CD14-positive monocyte (primary cell): ENCODE data around the gene SLCO2A1. TPM values are rescaled to one million over a fixed set of nuclear protein-coding genes. Genes with fewer than 3 reads are reported as not detected.

ENCODE experiments used
- DNase-seq, 3 donors: peaks; one replicate each; pipeline ENCODE4 v3.0.0-alpha.2; 2011 to 2022
- H2AFZ ChIP-seq: 2 replicates; pipeline ENCODE4 v1.6.0; 2012; ENCODE audit warnings: mild to moderate bottlenecking, low read depth, low read length, inconsistent platforms; ENCODE audit not compliant: insufficient read depth, poor library complexity, severe bottlenecking
- H3K27ac ChIP-seq, 2 donors: 1 replicate in 1 of 2; 2 replicates in 1 of 2; pipeline ENCODE4 v1.5.1; 2012 to 2013; ENCODE audit warnings: low read length in 2 of 2, control low read depth in 1 of 2, inconsistent platforms in 1 of 2, low read depth in 1 of 2, mild to moderate bottlenecking in 1 of 2
- H3K27me3 ChIP-seq, 2 donors: one replicate each; pipeline versions ENCODE4 v1.6.0 to v1.6.1; 2011 to 2013; ENCODE audit warnings: low read length in 2 of 2; ENCODE audit not compliant: control insufficient read depth in 2 of 2, insufficient read depth in 2 of 2
- H3K36me3 ChIP-seq, 2 donors: replicated peaks in 1 of 2; 1 replicate in 1 of 2; 2 replicates in 1 of 2; pipeline versions ENCODE4 v1.5.1 to v1.6.1; 2012 to 2013; ENCODE audit warnings: low read length in 2 of 2, control low read depth in 1 of 2, inconsistent platforms in 1 of 2, mild to moderate bottlenecking in 1 of 2; ENCODE audit not compliant: insufficient read depth in 2 of 2, control insufficient read depth in 1 of 2
- H3K4me1 ChIP-seq, 2 donors: 1 replicate in 1 of 2; 2 replicates in 1 of 2; pipeline versions ENCODE4 v1.5.1 to v1.6.1; 2012 to 2013; ENCODE audit warnings: low read length in 2 of 2, control low read depth in 1 of 2, inconsistent platforms in 1 of 2, mild to moderate bottlenecking in 1 of 2, moderate library complexity in 1 of 2; ENCODE audit not compliant: insufficient read depth in 2 of 2, control insufficient read depth in 1 of 2
- H3K4me2 ChIP-seq: replicated peaks from 2 replicates; pipeline ENCODE3; 2012; ENCODE audit warnings: low read length, moderate library complexity, mild to moderate bottlenecking; ENCODE audit not compliant: poor library complexity, severe bottlenecking; ENCODE audit errors: extremely low read depth
- H3K4me3 ChIP-seq, 3 experiments: fragments of 200-600 bp in 1 of 3; sonication (generic) in 1 of 3; replicated peaks in 1 of 3; 1 replicate in 2 of 3; 2 replicates in 1 of 3; pipeline ENCODE4 v1.5.1; 2011 to 2013; ENCODE audit warnings: low read length in 3 of 3, mild to moderate bottlenecking in 3 of 3, control low read depth in 2 of 3, low read depth in 2 of 3, inconsistent platforms in 1 of 3, moderate library complexity in 1 of 3
- H3K79me2 ChIP-seq: 2 replicates; pipeline ENCODE4 v1.6.0; 2012; ENCODE audit warnings: mild to moderate bottlenecking, control low read depth, inconsistent platforms, low read length, moderate library complexity; ENCODE audit not compliant: insufficient read depth
- H3K9ac ChIP-seq: 2 replicates; pipeline ENCODE4 v1.6.0; 2017; ENCODE audit warnings: low read length, mild to moderate bottlenecking; ENCODE audit not compliant: insufficient read depth, poor library complexity, severe bottlenecking
- H3K9me3 ChIP-seq, 2 donors: replicated peaks in 1 of 2; 1 replicate in 1 of 2; 2 replicates in 1 of 2; pipeline versions ENCODE4 v1.5.1 to v1.6.1; 2012 to 2013; ENCODE audit warnings: low read length in 2 of 2, control low read depth in 1 of 2; ENCODE audit not compliant: control insufficient read depth in 1 of 2, insufficient read depth in 1 of 2
- H4K20me1 ChIP-seq: 2 replicates; pipeline ENCODE4 v1.6.0; 2012; ENCODE audit warnings: mild to moderate bottlenecking, low read length, control low read depth, moderate library complexity; ENCODE audit not compliant: insufficient read depth
- H3K27ac Mint-ChIP-seq, 7 donors: one replicate each; pipeline ENCODE4 v1.8.0; 2020; ENCODE audit warnings: mild to moderate bottlenecking in 7 of 7, mixed read lengths in 7 of 7, moderate library complexity in 6 of 7, inconsistent platforms in 2 of 7
- H3K27me3 Mint-ChIP-seq, 3 donors: one replicate each; pipeline ENCODE4 v1.8.0; 2021 to 2022; ENCODE audit warnings: low read depth in 3 of 3, mild to moderate bottlenecking in 3 of 3, mixed read lengths in 3 of 3, moderate library complexity in 3 of 3, inconsistent platforms in 1 of 3
- H3K36me3 Mint-ChIP-seq, 2 donors: one replicate each; pipeline ENCODE4 v1.8.0; 2020; ENCODE audit warnings: mixed read lengths in 2 of 2, inconsistent platforms in 1 of 2, mild to moderate bottlenecking in 1 of 2
- H3K4me1 Mint-ChIP-seq: one replicate; pipeline ENCODE4 v1.8.0; 2020; ENCODE audit warnings: mild to moderate bottlenecking, mixed read lengths
- H3K4me3 Mint-ChIP-seq, 2 donors: one replicate each; pipeline ENCODE4 v1.8.0; 2020; ENCODE audit warnings: mild to moderate bottlenecking in 2 of 2, mixed read lengths in 2 of 2, moderate library complexity in 1 of 2
- H3K9me3 Mint-ChIP-seq, 7 donors: one replicate each; pipeline ENCODE4 v1.8.0; 2020 to 2022; ENCODE audit warnings: mixed read lengths in 7 of 7, mild to moderate bottlenecking in 6 of 7, moderate library complexity in 6 of 7, inconsistent platforms in 2 of 7
- WGBS: methylation state at CpG from one replicate; pipeline ENCODE4 v1.1.5; 2013; ENCODE audit warnings: missing lambda C conversion rate; ENCODE audit not compliant: insufficient coverage; 5-methylcytosine and 5-hydroxymethylcytosine counted together
- intact Hi-C, 2 donors: fragments of 100-400 bp; cut with micrococcal nuclease; formaldehyde crosslinking; loops; one replicate each; pipeline versions ENCODE4 v1.15.0 to v1.15.1; 2023
- polyA plus RNA-seq, 3 donors: library from polyadenylated mRNA; depleted of rRNA in 1 of 3; unstranded in 2 of 3; stranded (reverse) in 1 of 3; fragments of 300-500 nt in 2 of 3; fragments of >200 nt in 1 of 3; fragmentation: Illumina TruSeq in 2 of 3; gene quantifications; 1 replicate in 2 of 3; 2 replicates in 1 of 3; pipeline ENCODE4 v1.2.3, GENCODE V29; 2012 to 2021
- TF ChIP-seq, protein P1 (sequence below): fragments of 200-600 bp; IDR thresholded peaks from one replicate; pipeline ENCODE4 v1.8.0; 2022; ENCODE audit warnings: antibody characterized with exemption, mild to moderate bottlenecking

The SLCO2A1 gene
- polyA plus RNA-seq, 3 donors: 0.12 TPM; not detected in 2

DNA sequence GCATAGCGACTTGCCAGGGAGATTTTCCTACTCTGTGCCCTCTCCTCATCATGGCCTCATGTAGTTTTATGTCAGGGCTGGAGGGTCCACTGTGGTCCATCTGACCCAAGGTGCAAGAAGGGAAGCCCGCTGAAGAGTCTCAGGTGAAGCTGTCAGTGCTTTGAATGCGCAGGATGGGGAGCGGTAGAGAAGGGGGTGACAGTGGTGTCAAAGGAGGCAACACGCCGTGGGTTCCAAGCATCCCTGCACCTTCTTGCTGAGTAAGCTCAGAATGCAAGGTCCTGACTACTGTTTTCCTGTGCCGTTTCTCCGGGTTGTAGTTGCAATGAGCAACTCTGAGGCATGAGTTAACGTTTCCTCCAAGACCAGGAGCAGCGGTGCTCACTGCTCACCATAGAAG is 89.2 kb downstream of the SLCO2A1 start:
- no peak for DNase-seq
- intact Hi-C loops: no loop called here
- Histone ChIP-seq H3K27ac (no peak overlapping the region), H2AFZ (no peak overlapping the region), H3K4me2 (no peak overlapping the region), H3K79me2 (no peaks in the 10 kb centered on the region), H3K9ac (no peak overlapping the region), H4K20me1 (no peaks in the 10 kb centered on the region), H3K27me3 (no peaks in the 10 kb centered on the region), H3K4me1 (peaks cover 4 to 5% of the 10 kb centered on the region in 2 donors), H3K36me3 (no peaks in the 10 kb centered on the region), H3K9me3 (no peaks in the 10 kb centered on the region), H3K4me3 (no peak overlapping the region)
- 92% methylated on average over 9 of the region's 10 CpGs for WGBS
- Mint-ChIP-seq H3K36me3 (no peaks in the 10 kb centered on the region), H3K4me1 (peaks cover 18% of the 10 kb centered on the region), H3K27me3 (peaks cover 2 to 12% (median 2%) of the 10 kb centered on the region in 3 donors), H3K27ac (no peak overlapping the region), H3K9me3 (no peaks in the 10 kb centered on the region), H3K4me3 (no peak overlapping the region)
- TF ChIP-seq, protein P1, sequence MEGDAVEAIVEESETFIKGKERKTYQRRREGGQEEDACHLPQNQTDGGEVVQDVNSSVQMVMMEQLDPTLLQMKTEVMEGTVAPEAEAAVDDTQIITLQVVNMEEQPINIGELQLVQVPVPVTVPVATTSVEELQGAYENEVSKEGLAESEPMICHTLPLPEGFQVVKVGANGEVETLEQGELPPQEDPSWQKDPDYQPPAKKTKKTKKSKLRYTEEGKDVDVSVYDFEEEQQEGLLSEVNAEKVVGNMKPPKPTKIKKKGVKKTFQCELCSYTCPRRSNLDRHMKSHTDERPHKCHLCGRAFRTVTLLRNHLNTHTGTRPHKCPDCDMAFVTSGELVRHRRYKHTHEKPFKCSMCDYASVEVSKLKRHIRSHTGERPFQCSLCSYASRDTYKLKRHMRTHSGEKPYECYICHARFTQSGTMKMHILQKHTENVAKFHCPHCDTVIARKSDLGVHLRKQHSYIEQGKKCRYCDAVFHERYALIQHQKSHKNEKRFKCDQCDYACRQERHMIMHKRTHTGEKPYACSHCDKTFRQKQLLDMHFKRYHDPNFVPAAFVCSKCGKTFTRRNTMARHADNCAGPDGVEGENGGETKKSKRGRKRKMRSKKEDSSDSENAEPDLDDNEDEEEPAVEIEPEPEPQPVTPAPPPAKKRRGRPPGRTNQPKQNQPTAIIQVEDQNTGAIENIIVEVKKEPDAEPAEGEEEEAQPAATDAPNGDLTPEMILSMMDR: no peak

DNA sequence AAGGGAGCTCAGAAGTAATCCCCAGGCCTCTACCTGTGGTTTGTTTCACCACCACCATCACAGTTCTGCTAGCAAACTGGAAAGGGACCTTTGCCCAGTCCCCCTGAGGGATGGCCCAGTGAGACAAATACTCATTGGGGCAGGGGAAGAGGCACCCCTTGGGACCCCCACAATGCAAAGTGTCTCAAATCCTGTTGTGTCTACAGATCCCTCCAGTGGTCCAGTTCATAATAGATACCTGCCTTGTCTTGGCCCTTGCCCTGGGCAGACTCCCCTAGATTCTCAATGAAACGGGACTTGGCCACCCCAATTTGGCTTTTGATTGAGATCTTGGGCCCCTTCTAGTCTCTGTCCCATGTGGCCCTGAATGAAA is 90.3 kb downstream of the SLCO2A1 start:
- Histone ChIP-seq H3K4me2 (no peak overlapping the region), H3K36me3 (no peaks in the 10 kb centered on the region), H4K20me1 (no peaks in the 10 kb centered on the region), H3K4me1 (peaks cover 4 to 5% of the 10 kb centered on the region in 2 donors), H3K4me3 (no peak overlapping the region), H3K27me3 (no peaks in the 10 kb centered on the region), H3K9me3 (no peaks in the 10 kb centered on the region), H3K27ac (no peak overlapping the region), H3K79me2 (no peaks in the 10 kb centered on the region), H2AFZ (no peak overlapping the region), H3K9ac (no peak overlapping the region)
- Mint-ChIP-seq H3K27me3 (peaks cover 2 to 10% (median 3%) of the 10 kb centered on the region in 3 donors), H3K4me3 (no peak overlapping the region), H3K4me1 (peaks cover 16% of the 10 kb centered on the region), H3K36me3 (no peaks in the 10 kb centered on the region), H3K27ac (no peak overlapping the region), H3K9me3 (no peaks in the 10 kb centered on the region)
- intact Hi-C loops: no loop called here
- no CpG with 5 or more reads among the region's 1 CpG for WGBS
- DNase-seq: no peak
- TF ChIP-seq, protein P1: no peak
